H9 (cell line): Measurements from ENCODE around the gene NTRK3. TPM values are rescaled to one million over a fixed set of nuclear protein-coding genes. Genes with fewer than 3 reads are reported as not detected.

Source experiments
- DNase-seq: peaks from one replicate; pipeline ENCODE4 v3.0.0-alpha.2; 2017
- H2AFZ ChIP-seq: one replicate; pipeline ENCODE4 v1.6.1; 2013; ENCODE audit warnings: mild to moderate bottlenecking, low read length, control low read depth, moderate library complexity
- H2AK5ac ChIP-seq: 2 replicates; pipeline ENCODE4 v1.6.1; 2013; ENCODE audit warnings: low read length, control low read depth, mixed read lengths; ENCODE audit not compliant: insufficient read length
- H2BK120ac ChIP-seq: one replicate; pipeline ENCODE4 v1.6.1; 2013; ENCODE audit warnings: low read depth, mild to moderate bottlenecking, low read length, control low read depth, inconsistent platforms; ENCODE audit not compliant: poor library complexity, severe bottlenecking
- H2BK12ac ChIP-seq: 2 replicates; pipeline ENCODE4 v1.6.1; 2013; ENCODE audit warnings: low read length, control low read depth, mixed read lengths, low read depth; ENCODE audit not compliant: insufficient read length
- H2BK15ac ChIP-seq: 2 replicates; pipeline ENCODE4 v1.6.1; 2013; ENCODE audit warnings: low read depth, low read length, control low read depth
- H2BK20ac ChIP-seq: one replicate; pipeline ENCODE4 v1.6.1; 2013; ENCODE audit warnings: low read depth, mild to moderate bottlenecking, low read length, control low read depth, inconsistent platforms; ENCODE audit not compliant: poor library complexity, severe bottlenecking
- H2BK5ac ChIP-seq: 2 replicates; pipeline ENCODE4 v1.6.1; 2013; ENCODE audit warnings: low read length, control low read depth, mixed read lengths; ENCODE audit not compliant: insufficient read length
- H3K14ac ChIP-seq: 2 replicates; pipeline ENCODE4 v1.6.1; 2013; ENCODE audit warnings: low read length, control low read depth; ENCODE audit not compliant: insufficient read depth
- H3K18ac ChIP-seq: 2 replicates; pipeline ENCODE4 v1.6.1; 2013; ENCODE audit warnings: low read depth, mild to moderate bottlenecking, mixed read lengths, low read length, control low read depth; ENCODE audit not compliant: insufficient read length
- H3K23ac ChIP-seq: 2 replicates; pipeline ENCODE4 v1.6.1; 2013; ENCODE audit warnings: low read length, control low read depth, mixed read lengths, low read depth; ENCODE audit not compliant: insufficient read length
- H3K23me2 ChIP-seq: 2 replicates; pipeline ENCODE4 v1.6.1; 2013; ENCODE audit warnings: low read depth, mild to moderate bottlenecking, mixed read lengths, low read length, control low read depth; ENCODE audit not compliant: insufficient read length, poor library complexity, severe bottlenecking
- H3K27ac ChIP-seq: 2 replicates; pipeline ENCODE4 v1.5.1; 2013; ENCODE audit warnings: low read length, control low read depth, mixed read lengths, low read depth; ENCODE audit not compliant: insufficient read length
- H3K27me3 ChIP-seq: 2 replicates; pipeline ENCODE4 v1.6.1; 2013; ENCODE audit warnings: low read length, control low read depth, inconsistent platforms; ENCODE audit not compliant: insufficient read depth
- H3K4ac ChIP-seq: 2 replicates; pipeline ENCODE4 v1.6.1; 2013; ENCODE audit warnings: low read depth, mild to moderate bottlenecking, control low read depth, inconsistent platforms, low read length, moderate library complexity
- H3K4me1 ChIP-seq: 2 replicates; pipeline ENCODE4 v1.6.1; 2013; ENCODE audit warnings: low read length, control low read depth, inconsistent platforms; ENCODE audit not compliant: insufficient read depth
- H3K4me2 ChIP-seq: 2 replicates; pipeline ENCODE4 v1.6.1; 2013; ENCODE audit warnings: low read length, control low read depth, mixed read lengths; ENCODE audit not compliant: insufficient read length, insufficient read depth
- H3K56ac ChIP-seq: 2 replicates; pipeline ENCODE4 v1.6.1; 2013; ENCODE audit warnings: low read depth, mild to moderate bottlenecking, mixed read lengths, low read length, control low read depth; ENCODE audit not compliant: insufficient read length
- H3K79me1 ChIP-seq: 2 replicates; pipeline ENCODE4 v1.6.1; 2013; ENCODE audit warnings: low read depth, mild to moderate bottlenecking, moderate library complexity, low read length, control low read depth, inconsistent platforms; ENCODE audit not compliant: insufficient read depth, poor library complexity, severe bottlenecking
- H3K79me2 ChIP-seq: 2 replicates; pipeline ENCODE4 v1.6.1; 2013; ENCODE audit warnings: low read length, control low read depth, inconsistent platforms; ENCODE audit not compliant: insufficient read depth
- H3K9ac ChIP-seq: 2 replicates; pipeline ENCODE4 v1.6.1; 2013; ENCODE audit warnings: low read length, control low read depth, mixed read lengths; ENCODE audit not compliant: insufficient read length; ENCODE audit errors: extremely low read depth
- H3K9me3 ChIP-seq: one replicate; pipeline ENCODE4 v1.6.1; 2013; ENCODE audit warnings: low read depth, low read length, inconsistent platforms; ENCODE audit not compliant: control insufficient read depth
- H3T11ph ChIP-seq: one replicate; pipeline ENCODE4 v1.6.1; 2013; ENCODE audit warnings: mild to moderate bottlenecking, low read length, control low read depth, inconsistent platforms
- H4K20me1 ChIP-seq: one replicate; pipeline ENCODE4 v1.6.1; 2013; ENCODE audit not compliant: control insufficient read depth, insufficient read length, insufficient read depth
- H4K5ac ChIP-seq: 2 replicates; pipeline ENCODE4 v1.6.1; 2013; ENCODE audit warnings: low read depth, mild to moderate bottlenecking, mixed read lengths, low read length, control low read depth; ENCODE audit not compliant: insufficient read length
- H4K8ac ChIP-seq: replicated peaks from 2 replicates; pipeline ENCODE4 v1.6.1; 2013; ENCODE audit warnings: low read length, control low read depth, mixed read lengths, low read depth; ENCODE audit not compliant: insufficient read length
- H4K91ac ChIP-seq: 2 replicates; pipeline ENCODE4 v1.6.1; 2013; ENCODE audit warnings: low read depth, mild to moderate bottlenecking, moderate library complexity, mixed read lengths, low read length, control low read depth; ENCODE audit not compliant: insufficient read length
- H3K27ac Mint-ChIP-seq, 3 experiments: 2 replicates in 2 of 3; 3 replicates in 1 of 3; pipeline ENCODE4 v1.8.0; 2020 to 2021; ENCODE audit warnings: mixed read lengths in 3 of 3, mild to moderate bottlenecking in 1 of 3, moderate library complexity in 1 of 3
- H3K27me3 Mint-ChIP-seq: 2 replicates; pipeline ENCODE4 v1.8.0; 2021; ENCODE audit warnings: low read depth, mild to moderate bottlenecking, moderate library complexity, mixed read lengths
- H3K36me3 Mint-ChIP-seq, 3 experiments: 2 replicates in 2 of 3; 3 replicates in 1 of 3; pipeline ENCODE4 v1.8.0; 2020 to 2021; ENCODE audit warnings: low read depth in 3 of 3, mixed read lengths in 3 of 3; ENCODE audit not compliant: insufficient read depth in 1 of 3
- H3K4me1 Mint-ChIP-seq, 2 experiments: 2 replicates each; pipeline ENCODE4 v1.8.0; 2020; ENCODE audit warnings: mixed read lengths in 2 of 2
- H3K4me3 Mint-ChIP-seq, 2 experiments: 2 replicates in 1 of 2; 3 replicates in 1 of 2; pipeline ENCODE4 v1.8.0; 2020 to 2021; ENCODE audit warnings: mild to moderate bottlenecking in 2 of 2, mixed read lengths in 2 of 2, moderate library complexity in 1 of 2
- H3K9me3 Mint-ChIP-seq, 2 experiments: 2 replicates in 1 of 2; 3 replicates in 1 of 2; pipeline ENCODE4 v1.8.0; 2020; ENCODE audit warnings: mild to moderate bottlenecking in 2 of 2, mixed read lengths in 2 of 2, moderate library complexity in 1 of 2
- CTCF ChIP-seq: fragments of 200-600 bp; sonication (generic); conservative IDR thresholded peaks from 3 replicates; pipeline ENCODE4 v1.8.0; 2021; ENCODE audit warnings: antibody characterized with exemption, mild to moderate bottlenecking
- WGBS: extraction: QIAGEN DNeasy Blood & Tissue Kit; methylation state at CpG from one replicate; pipeline ENCODE4 v1.1.7; 2013; ENCODE audit warnings: missing lambda C conversion rate, low lambda C conversion rate, mixed read lengths; ENCODE audit not compliant: insufficient read length; ENCODE audit errors: extremely low coverage; 5-methylcytosine and 5-hydroxymethylcytosine counted together
- total RNA-seq: library from RNA; stranded (reverse); gene quantifications from 2 replicates; pipeline ENCODE4 v1.2.1, GENCODE V29; 2021

NTRK3 gene
- total RNA-seq, 1 experiment from 2014 or later = 2.5 TPM

GRCh38 chr15:87877822-87878542 is 378.6 kb downstream of the NTRK3 start:
- Histone ChIP-seq H2BK12ac (no peak overlapping the region), H2AK5ac (no peak overlapping the region), H3K4ac (no peak overlapping the region), H3K23ac (no peak overlapping the region), H3K27me3 (no peaks in the 10 kb centered on the region), H3K9ac (no peak overlapping the region), H4K91ac (no peak overlapping the region), H4K8ac (no peak overlapping the region), H2AFZ (no peak overlapping the region), H3K79me1 (no peaks in the 10 kb centered on the region), H4K20me1 (no peaks in the 10 kb centered on the region), H2BK5ac (no peak overlapping the region), H3K79me2 (no peaks in the 10 kb centered on the region), H3T11ph (no peak overlapping the region), H3K18ac (no peak overlapping the region), H3K23me2 (no peaks in the 10 kb centered on the region), H3K14ac (no peak overlapping the region), H3K56ac (no peak overlapping the region), H3K4me2 (no peak overlapping the region), H2BK20ac (no peak overlapping the region), H2BK120ac (no peak overlapping the region), H3K4me1 (no peaks in the 10 kb centered on the region), H3K27ac (no peak overlapping the region), H4K5ac (no peak overlapping the region), H3K9me3 (no peaks in the 10 kb centered on the region), H2BK15ac (no peak overlapping the region)
- no peaks in the 10 kb centered on the region for H3K36me3 Mint-ChIP-seq
- H3K9me3 Mint-ChIP-seq = no peaks in the 10 kb centered on the region
- no peak for TF ChIP-seq CTCF
- no peak for DNase-seq
- peaks cover 0 to 3% of the 10 kb centered on the region in 2 experiments; a peak in 1 of 4 replicates for H3K4me1 Mint-ChIP-seq
- no CpG with 5 or more reads among the region's 5 CpGs for WGBS
- H3K27me3 Mint-ChIP-seq = no peaks in the 10 kb centered on the region
- H3K27ac Mint-ChIP-seq = peak overlapping the region in 1 of 3 experiments; percentile 30; a peak in 2 of 7 replicates
- H3K4me3 Mint-ChIP-seq = no peak overlapping the region
